SK-N-SH treated with all-trans-retinoic acid at 6 μM for 48 hours (cell line): ENCODE results near the gene ACP4.

Experiments used
- CREB5 ChIP-seq: fragments of 250-450 bp; sonication (Bioruptor Pico); IDR thresholded peaks from 2 replicates; pipeline ENCODE4 v1.5.1; 2020; ENCODE audit warnings: low read depth, mild to moderate bottlenecking, moderate library complexity
- ESRRG ChIP-seq: fragments of 250-450 bp; sonication (Bioruptor Pico); IDR thresholded peaks from 2 replicates; pipeline ENCODE4 v1.6.1; 2021; ENCODE audit warnings: mild to moderate bottlenecking
- PATZ1 ChIP-seq: fragments of 250-450 bp; sonication (Bioruptor Pico); IDR thresholded peaks from 2 replicates; pipeline ENCODE4 v1.8.0; 2020; ENCODE audit warnings: mild to moderate bottlenecking, moderate library complexity, borderline replicate concordance
- PPARA ChIP-seq: fragments of 250-450 bp; sonication (Bioruptor Pico); IDR thresholded peaks from 2 replicates; pipeline ENCODE4 v1.5.0; 2020; ENCODE audit warnings: mild to moderate bottlenecking, borderline replicate concordance
- TCF4 ChIP-seq: fragments of 250-450 bp; sonication (Bioruptor Pico); IDR thresholded peaks from 2 replicates; pipeline ENCODE4 v1.8.0; 2021; ENCODE audit warnings: mild to moderate bottlenecking, moderate library complexity, borderline replicate concordance
- ZFP3 ChIP-seq: fragments of 250-450 bp; sonication (Bioruptor Pico); IDR thresholded peaks from 2 replicates; pipeline ENCODE4 v1.5.0; 2020; ENCODE audit warnings: mild to moderate bottlenecking, moderate library complexity
- ZFP30 ChIP-seq: fragments of 450-650 bp; formaldehyde crosslinking; IDR thresholded peaks from 2 replicates; pipeline ENCODE4 v1.5.0; 2022; ENCODE audit warnings: mild to moderate bottlenecking, moderate library complexity

GRCh38 chr19:50784710-50785109 lies 5.5 kb upstream of the ACP4 start:
- TF ChIP-seq PPARA (CRISPR knock-in tag) (no peak), CREB5 (CRISPR knock-in tag) (no peak), ZFP3 (peak; percentile 90), PATZ1 (CRISPR knock-in tag) (no peak), TCF4 (no peak), ZFP30 (CRISPR knock-in tag) (no peak), ESRRG (CRISPR knock-in tag) (no peak)
